ENCODE results near the gene KLK8.

KLK8 gene, protein sequence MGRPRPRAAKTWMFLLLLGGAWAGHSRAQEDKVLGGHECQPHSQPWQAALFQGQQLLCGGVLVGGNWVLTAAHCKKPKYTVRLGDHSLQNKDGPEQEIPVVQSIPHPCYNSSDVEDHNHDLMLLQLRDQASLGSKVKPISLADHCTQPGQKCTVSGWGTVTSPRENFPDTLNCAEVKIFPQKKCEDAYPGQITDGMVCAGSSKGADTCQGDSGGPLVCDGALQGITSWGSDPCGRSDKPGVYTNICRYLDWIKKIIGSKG

DNA sequence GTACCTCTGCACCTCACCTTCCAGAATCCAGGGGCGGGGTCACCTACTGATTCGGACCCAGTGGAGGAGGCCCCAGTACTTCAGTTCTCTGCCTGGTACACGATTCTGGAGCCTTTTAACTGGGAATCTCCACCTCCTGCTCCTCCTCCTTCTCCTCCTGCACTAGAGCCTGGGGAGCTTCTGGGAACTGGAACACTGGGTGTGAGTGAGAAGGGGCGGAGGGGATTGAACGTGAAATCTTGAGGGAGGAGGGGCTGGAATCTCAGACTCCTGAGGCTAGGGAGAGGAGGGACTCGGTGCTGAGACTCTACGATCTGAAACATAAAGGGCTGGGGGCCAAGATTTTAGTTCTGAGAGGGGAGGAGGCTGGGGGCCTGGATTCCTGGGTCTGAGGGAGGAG lies at the start of gene KLK8:
Gene KLK8 (minus strand): TSS at position 90 of the 400 bp plus-strand sequence. CDS start 437 bp downstream, outside the sequence.
- ATAC-seq (ENCODE audit: insufficient read depth, low read depth) (no peak), DNase-seq (no peak)
- Histone ChIP-seq H3K9me3 (ENCODE audit: insufficient read depth, low read length, severe bottlenecking) (no peaks in the 10 kb centered on the region), H3K27me3 (ENCODE audit: insufficient read depth, low read length, poor library complexity) (no peaks in the 10 kb centered on the region), H3K79me2 (ENCODE audit: insufficient read depth, low read length) (no peaks in the 10 kb centered on the region), H3K4me3 (ENCODE audit: low read depth in 1 of 2, low read length in 2 of 2) (no peak within 1 kb of the TSS), H2AFZ (ENCODE audit: low read depth, low read length) (no peak within 1 kb of the TSS), H4K20me1 (ENCODE audit: insufficient read depth, low read length) (0 out of 2 replicates have a peak, but pooled peaks cover 2% of the 10 kb centered on the region), H3K27ac (ENCODE audit: low read length) (no peak within 1 kb of the TSS), H3K4me1 (ENCODE audit: insufficient read depth, low read length) (no peaks in the 10 kb centered on the region), H3K4me2 (ENCODE audit: insufficient read depth, low read length) (no peak within 1 kb of the TSS), H3K9ac (ENCODE audit: low read depth, low read length) (no peak within 1 kb of the TSS), H3K36me3 (ENCODE audit: insufficient read depth, low read length) (no peaks in the 10 kb centered on the region)
- TF ChIP-seq, protein P1, sequence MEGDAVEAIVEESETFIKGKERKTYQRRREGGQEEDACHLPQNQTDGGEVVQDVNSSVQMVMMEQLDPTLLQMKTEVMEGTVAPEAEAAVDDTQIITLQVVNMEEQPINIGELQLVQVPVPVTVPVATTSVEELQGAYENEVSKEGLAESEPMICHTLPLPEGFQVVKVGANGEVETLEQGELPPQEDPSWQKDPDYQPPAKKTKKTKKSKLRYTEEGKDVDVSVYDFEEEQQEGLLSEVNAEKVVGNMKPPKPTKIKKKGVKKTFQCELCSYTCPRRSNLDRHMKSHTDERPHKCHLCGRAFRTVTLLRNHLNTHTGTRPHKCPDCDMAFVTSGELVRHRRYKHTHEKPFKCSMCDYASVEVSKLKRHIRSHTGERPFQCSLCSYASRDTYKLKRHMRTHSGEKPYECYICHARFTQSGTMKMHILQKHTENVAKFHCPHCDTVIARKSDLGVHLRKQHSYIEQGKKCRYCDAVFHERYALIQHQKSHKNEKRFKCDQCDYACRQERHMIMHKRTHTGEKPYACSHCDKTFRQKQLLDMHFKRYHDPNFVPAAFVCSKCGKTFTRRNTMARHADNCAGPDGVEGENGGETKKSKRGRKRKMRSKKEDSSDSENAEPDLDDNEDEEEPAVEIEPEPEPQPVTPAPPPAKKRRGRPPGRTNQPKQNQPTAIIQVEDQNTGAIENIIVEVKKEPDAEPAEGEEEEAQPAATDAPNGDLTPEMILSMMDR (IDR thresholded peaks at IDR 0.05; ENCODE audit: borderline replicate concordance, extremely low read depth, low read length, poor library complexity, severe bottlenecking), result no peak
- no peak for TF ChIP-seq EZH2 (IDR thresholded peaks at IDR 0.05; ENCODE audit: borderline replicate concordance, low read depth, low read length, severe bottlenecking)

DNA sequence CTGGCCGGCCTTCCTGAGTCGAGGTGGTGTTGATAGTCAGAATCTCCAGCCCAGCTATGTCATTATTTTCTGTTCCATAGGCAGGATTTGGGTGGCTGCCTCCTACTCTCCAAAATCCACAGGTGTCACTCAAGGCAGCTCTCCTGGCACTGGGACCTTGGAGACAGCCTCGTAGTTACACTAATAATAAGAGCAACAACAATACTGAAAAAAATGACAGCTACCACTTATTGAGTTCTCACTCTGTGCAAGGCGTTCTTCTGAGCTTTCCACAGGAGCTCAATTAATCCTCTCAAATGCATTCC lies 45.6 kb upstream of the KLK8 start:
- Histone ChIP-seq H3K4me1 (ENCODE audit: insufficient read depth, low read length) (no peaks in the 10 kb centered on the region), H3K36me3 (ENCODE audit: insufficient read depth, low read length) (no peaks in the 10 kb centered on the region), H3K4me2 (ENCODE audit: insufficient read depth, low read length) (no peak overlapping the region), H3K27ac (ENCODE audit: low read length) (no peak overlapping the region), H2AFZ (ENCODE audit: low read depth, low read length) (no peak overlapping the region), H3K27me3 (ENCODE audit: insufficient read depth, low read length, poor library complexity) (no peaks in the 10 kb centered on the region), H3K9ac (ENCODE audit: low read depth, low read length) (no peak overlapping the region), H3K9me3 (ENCODE audit: insufficient read depth, low read length, severe bottlenecking) (no peaks in the 10 kb centered on the region), H3K4me3 (ENCODE audit: low read depth in 1 of 2, low read length in 2 of 2) (no peak overlapping the region), H4K20me1 (ENCODE audit: insufficient read depth, low read length) (no peaks in the 10 kb centered on the region), H3K79me2 (ENCODE audit: insufficient read depth, low read length) (no peaks in the 10 kb centered on the region)
- DNase-seq (no peak), ATAC-seq (ENCODE audit: insufficient read depth, low read depth) (no peak)
- TF ChIP-seq, protein P1 (IDR thresholded peaks at IDR 0.05; ENCODE audit: borderline replicate concordance, extremely low read depth, low read length, poor library complexity, severe bottlenecking), result no peak
- TF ChIP-seq EZH2 (IDR thresholded peaks at IDR 0.05; ENCODE audit: borderline replicate concordance, low read depth, low read length, severe bottlenecking), result no peak

DNA sequence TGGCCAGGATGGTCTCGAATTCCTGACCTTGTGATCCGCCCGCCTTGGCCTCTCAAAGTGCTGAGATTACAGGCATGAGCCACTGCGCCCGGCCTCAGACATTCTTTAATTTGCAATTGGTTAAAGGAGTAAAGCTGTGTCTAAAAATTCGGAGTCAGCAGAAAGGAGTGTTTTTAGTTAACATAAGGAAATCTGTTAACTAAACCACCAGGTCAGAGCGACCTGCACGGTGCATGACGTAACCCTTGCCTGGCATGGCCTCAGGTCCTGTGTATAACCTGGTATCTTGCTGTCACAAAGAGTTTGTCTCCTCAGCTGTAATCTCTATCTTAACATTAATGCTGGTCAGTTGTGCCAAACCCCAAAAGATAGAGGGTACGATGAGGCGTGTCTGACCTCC lies 42.9 kb upstream of the KLK8 start:
- no peak overlapping the region for H3K4me2 ChIP-seq (ENCODE audit: insufficient read depth, low read length)
- no peaks in the 10 kb centered on the region for H3K9me3 ChIP-seq (ENCODE audit: insufficient read depth, low read length, severe bottlenecking)
- no peak overlapping the region for H3K9ac ChIP-seq (ENCODE audit: low read depth, low read length)
- no peak overlapping the region for H3K27ac ChIP-seq (ENCODE audit: low read length)
- H4K20me1 ChIP-seq (ENCODE audit: insufficient read depth, low read length), result no peaks in the 10 kb centered on the region
- no peaks in the 10 kb centered on the region for H3K27me3 ChIP-seq (ENCODE audit: insufficient read depth, low read length, poor library complexity)
- no peaks in the 10 kb centered on the region for H3K79me2 ChIP-seq (ENCODE audit: insufficient read depth, low read length)
- no peaks in the 10 kb centered on the region for H3K36me3 ChIP-seq (ENCODE audit: insufficient read depth, low read length)
- ATAC-seq (ENCODE audit: insufficient read depth, low read depth), result no peak
- H3K4me1 ChIP-seq (ENCODE audit: insufficient read depth, low read length), result no peaks in the 10 kb centered on the region
- H3K4me3 ChIP-seq (ENCODE audit: low read depth in 1 of 2, low read length in 2 of 2), result no peak overlapping the region
- no peak for TF ChIP-seq EZH2 (IDR thresholded peaks at IDR 0.05; ENCODE audit: borderline replicate concordance, low read depth, low read length, severe bottlenecking)
- TF ChIP-seq, protein P1 (IDR thresholded peaks at IDR 0.05; ENCODE audit: borderline replicate concordance, extremely low read depth, low read length, poor library complexity, severe bottlenecking), result no peak
- H2AFZ ChIP-seq (ENCODE audit: low read depth, low read length), result no peak overlapping the region
- DNase-seq, result no peak
